ENCODE data around the gene ILRUN.
A peak's percentile ranks its signal among the peaks of the same experiment; 100 is the strongest.
"Not testable (repeated sequence)": the region's sequence is repeated elsewhere in the genome, so short reads cannot be mapped to it uniquely, and the experiment has no call there.

The ILRUN gene

GRCh38 chr6:34664256-34664971 lies 32.2 kb downstream of the ILRUN start:
- no peak for DNase-seq (ENCODE audit: low spot score)

- peak; percentile 58 for DNase-seq (ENCODE audit: low spot score)
Measured at GRCh38 chr6:34663831-34664255, 32.7 kb downstream of the ILRUN start.

- no peak for DNase-seq (ENCODE audit: low spot score)
Measured at GRCh38 chr6:34663371-34663770, 33.2 kb downstream of the ILRUN start.

- DNase-seq (ENCODE audit: low spot score): no peak
Measured at GRCh38 chr6:34661357-34661756, 35.2 kb downstream of the ILRUN start.

DNA sequence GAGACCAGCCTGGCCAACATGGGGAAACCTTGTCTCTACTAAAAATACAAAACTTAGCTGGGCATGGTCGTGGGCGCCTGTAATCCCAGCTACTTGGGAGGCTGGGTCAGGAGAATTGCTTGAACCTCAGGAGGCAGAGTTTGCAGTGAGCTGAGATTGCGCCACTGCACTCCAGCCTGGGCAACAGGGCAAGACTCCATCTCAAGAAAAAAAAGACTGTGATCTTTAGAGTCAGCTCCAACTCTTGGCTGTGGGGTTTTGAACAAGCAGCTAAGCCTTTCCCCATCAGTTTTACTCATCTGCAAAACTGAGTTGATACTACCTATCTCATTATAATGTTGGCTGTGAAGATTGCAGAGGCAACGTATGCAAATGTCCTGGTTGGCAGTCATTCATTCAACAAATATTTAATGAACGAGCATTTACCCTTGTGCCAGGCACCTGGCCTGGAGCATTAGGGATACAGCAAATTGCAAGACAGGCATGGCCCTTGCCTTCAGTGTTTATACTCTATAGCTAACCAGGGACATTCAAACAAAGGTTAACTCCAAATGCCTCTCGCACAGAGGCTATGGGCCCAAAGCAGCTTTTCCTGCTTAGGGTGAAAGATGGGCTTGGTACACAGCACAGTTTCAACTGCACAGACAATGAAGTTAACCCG lies 37.8 kb downstream of the ILRUN start:
- no peak for DNase-seq (ENCODE audit: low spot score)

DNA sequence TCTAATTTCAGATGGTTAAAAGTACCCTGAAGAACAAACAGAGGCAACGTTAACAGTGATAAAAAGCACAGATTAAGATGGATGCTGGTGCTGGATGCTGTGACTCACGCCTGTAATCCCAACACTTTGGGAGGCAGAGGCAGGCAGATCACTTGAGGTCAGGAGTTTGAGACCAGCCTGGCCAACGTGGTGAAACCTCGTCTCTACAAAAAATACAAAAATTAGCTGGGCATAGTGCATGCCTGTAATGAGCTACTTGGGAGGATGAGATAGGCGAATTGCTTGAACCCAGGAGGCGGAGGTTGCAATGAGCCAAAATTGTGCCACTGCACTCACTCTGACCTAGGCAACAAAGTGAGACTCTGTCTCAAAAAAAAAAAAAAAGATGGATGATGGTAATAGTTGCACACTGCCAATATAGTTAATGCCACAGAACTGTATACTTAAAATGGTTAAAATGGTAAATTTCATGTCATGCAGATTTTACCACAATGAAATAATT lies 38.5 kb downstream of the ILRUN start:
- not testable (repeated sequence) for DNase-seq (ENCODE audit: low spot score)

- peak; percentile 85 for DNase-seq (ENCODE audit: low spot score)
Measured at GRCh38 chr6:34657307-34657978, 39.1 kb downstream of the ILRUN start.

DNA sequence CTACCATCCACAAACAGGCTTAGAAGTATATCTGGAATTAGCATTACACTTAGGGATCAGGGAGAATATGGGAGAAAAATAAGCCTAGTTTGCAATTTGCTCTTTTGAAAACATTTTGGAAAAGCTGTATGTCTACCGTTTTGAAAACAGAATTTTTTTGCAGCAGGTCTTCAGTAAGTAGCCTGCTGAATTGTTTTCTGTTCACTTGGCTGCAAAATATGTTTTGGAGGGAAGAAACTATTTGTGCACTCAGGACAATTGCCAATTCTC lies 39.6 kb downstream of the ILRUN start:
- no peak for DNase-seq (ENCODE audit: low spot score)

- DNase-seq (ENCODE audit: low spot score): peak; percentile 66
Measured at GRCh38 chr6:34656378-34657036, 40.1 kb downstream of the ILRUN start.

DNA sequence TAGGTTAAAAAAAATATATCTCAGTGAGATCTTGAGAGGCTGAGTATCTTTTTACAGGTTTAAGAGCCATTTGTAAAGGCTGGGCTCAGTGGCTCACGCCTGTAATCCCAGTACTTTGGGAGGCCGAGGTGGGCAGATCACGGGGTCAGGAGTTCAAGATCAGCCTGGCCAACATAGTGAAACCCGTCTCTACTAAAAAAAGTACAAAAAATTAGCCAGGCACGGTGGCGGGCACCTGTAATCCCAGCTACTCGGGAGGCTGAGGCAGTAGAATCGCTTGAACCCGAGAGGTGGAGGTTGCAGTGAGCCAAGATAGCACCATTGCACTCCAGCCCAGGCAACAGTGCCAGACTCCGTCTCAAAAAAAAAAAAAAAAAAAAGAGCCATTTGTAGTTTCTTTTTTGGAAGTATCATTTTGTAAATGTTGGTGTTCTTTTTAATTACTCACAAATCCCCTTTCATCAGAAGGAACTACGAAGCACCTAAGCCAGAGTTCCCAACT lies 40.6 kb downstream of the ILRUN start:
- not testable (repeated sequence) for DNase-seq (ENCODE audit: low spot score)

DNA sequence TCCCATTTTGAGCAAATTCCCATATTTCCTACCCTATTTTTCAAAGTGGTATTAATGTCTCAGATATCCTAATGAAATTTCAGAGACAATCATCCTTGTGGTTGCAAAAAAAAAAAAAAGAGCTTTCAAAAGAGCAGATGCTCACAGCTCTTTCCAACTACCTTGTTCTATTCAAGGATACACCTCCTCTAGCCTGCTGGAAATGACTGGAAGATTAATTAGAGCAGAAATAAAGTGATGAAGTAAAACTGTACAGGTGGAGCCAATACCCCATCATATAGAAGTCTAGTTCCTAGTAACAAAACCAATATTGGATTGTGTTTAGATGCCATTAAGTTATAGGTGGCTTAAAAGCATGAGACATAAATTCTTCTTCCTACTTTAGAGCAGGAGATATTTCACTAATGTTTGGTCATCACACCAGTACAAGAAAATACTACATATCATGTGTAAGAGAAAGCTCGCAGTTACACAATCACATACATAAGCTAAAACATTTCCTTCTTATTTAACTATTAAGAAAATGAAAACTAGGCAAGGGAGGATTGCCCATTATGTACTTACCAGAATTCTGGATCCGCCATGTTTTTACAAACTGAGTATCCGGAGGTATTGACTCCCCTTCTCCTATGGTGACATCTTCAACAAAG lies 42.4 kb downstream of the ILRUN start:
- no peak for DNase-seq (ENCODE audit: low spot score)

DNA sequence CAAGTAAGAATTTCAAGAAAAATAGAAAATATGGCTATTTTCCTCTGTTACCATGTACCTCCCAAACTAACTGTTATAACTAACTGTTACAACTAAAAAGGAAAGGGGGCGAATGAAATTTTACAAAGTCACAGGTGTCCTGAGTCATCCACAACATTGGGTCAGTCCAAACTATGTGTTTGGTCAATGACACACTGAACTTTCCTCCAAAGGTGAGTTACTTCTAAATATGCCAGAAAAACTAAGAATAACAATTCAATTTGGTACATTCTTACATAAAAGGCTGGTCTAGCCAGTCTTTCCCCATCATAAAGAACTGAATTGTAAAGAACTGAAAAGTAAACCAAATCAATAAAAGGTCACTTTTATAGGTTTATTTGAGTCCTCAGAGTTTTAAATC lies 44.3 kb downstream of the ILRUN start:
- no peak for DNase-seq (ENCODE audit: low spot score)

- DNase-seq (ENCODE audit: low spot score): no peak
Measured at GRCh38 chr6:34650823-34651222, 45.7 kb downstream of the ILRUN start.

GRCh38 chr6:34650232-34650631 lies 46.3 kb downstream of the ILRUN start:
- DNase-seq (ENCODE audit: low spot score): not testable (repeated sequence)

DNA sequence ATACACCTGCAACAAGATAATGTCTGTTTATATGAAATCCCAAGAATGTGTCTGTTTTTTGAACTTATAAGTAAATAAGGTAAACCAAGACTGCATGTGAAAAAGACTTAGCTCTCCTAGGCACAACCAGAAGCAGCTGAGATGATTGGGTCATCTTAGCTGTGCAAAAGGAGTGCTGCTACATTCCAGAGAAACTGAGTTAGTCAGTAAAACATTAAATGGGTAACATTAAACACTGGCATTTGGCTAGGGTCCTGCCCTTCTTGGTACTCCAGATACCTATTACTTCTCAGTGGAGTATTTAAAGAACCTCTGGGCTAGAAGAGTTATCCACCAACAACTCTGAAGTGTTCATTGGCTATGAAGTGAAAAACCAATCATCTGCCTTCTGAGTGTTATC lies 47.8 kb downstream of the ILRUN start:
- no peak for DNase-seq (ENCODE audit: low spot score)
